Nephron progenitor cell (in vitro differentiated cells): Measurements from ENCODE around the gene KRTAP23-1.

Experiments
- DNase-seq: peaks from one replicate; pipeline ENCODE4 v3.0.0; 2021
- H3K27ac Mint-ChIP-seq: 2 replicates; pipeline ENCODE4 v1.8.0; 2021; ENCODE audit warnings: mild to moderate bottlenecking, moderate library complexity, mixed read lengths
- H3K27me3 Mint-ChIP-seq: 2 replicates; pipeline ENCODE4 v1.8.0; 2021; ENCODE audit warnings: mild to moderate bottlenecking, low read depth, mixed read lengths; ENCODE audit not compliant: poor library complexity
- H3K36me3 Mint-ChIP-seq: 2 replicates; pipeline ENCODE4 v1.8.0; 2021; ENCODE audit warnings: low read depth, mixed read lengths
- H3K4me1 Mint-ChIP-seq: 2 replicates; pipeline ENCODE4 v1.8.0; 2021; ENCODE audit warnings: mixed read lengths
- H3K4me3 Mint-ChIP-seq: 2 replicates; pipeline ENCODE4 v1.8.0; 2021; ENCODE audit warnings: mild to moderate bottlenecking, moderate library complexity, mixed read lengths
- H3K9me3 Mint-ChIP-seq: 2 replicates; pipeline ENCODE4 v1.8.0; 2021; ENCODE audit warnings: mild to moderate bottlenecking, moderate library complexity, mixed read lengths
- CTCF ChIP-seq: fragments of 200-600 bp; sonication (generic); IDR thresholded peaks from 2 replicates; pipeline ENCODE4 v1.5.0; 2021; ENCODE audit warnings: antibody characterized with exemption

Gene KRTAP23-1

GRCh38 chr21:30354308-30355005 is 6.1 kb upstream of the KRTAP23-1 start:
- no peak for DNase-seq
- Mint-ChIP-seq H3K4me1 (peaks cover 14% of the 10 kb centered on the region), H3K4me3 (no peak overlapping the region), H3K9me3 (peaks cover 8% of the 10 kb centered on the region), H3K36me3 (no peaks in the 10 kb centered on the region), H3K27ac (no peak overlapping the region), H3K27me3 (peaks cover 5% of the 10 kb centered on the region)
- no peak for TF ChIP-seq CTCF

- Mint-ChIP-seq H3K36me3 (no peaks in the 10 kb centered on the region), H3K4me1 (peaks cover 33% of the 10 kb centered on the region), H3K27ac (no peak overlapping the region), H3K27me3 (peaks cover 5% of the 10 kb centered on the region), H3K4me3 (no peak overlapping the region), H3K9me3 (peaks cover 13% of the 10 kb centered on the region)
- no peak for TF ChIP-seq CTCF
- DNase-seq: no peak
Measured at GRCh38 chr21:30351534-30351933, 3.1 kb upstream of the KRTAP23-1 start.

GRCh38 chr21:30349572-30349971 is 1.2 kb upstream of the KRTAP23-1 start:
- Mint-ChIP-seq H3K36me3 (peaks cover 15% of the 10 kb centered on the region), H3K4me3 (no peak overlapping the region), H3K9me3 (peaks cover 30% of the 10 kb centered on the region), H3K27me3 (peaks cover 5% of the 10 kb centered on the region), H3K27ac (peak overlapping the region; percentile 74), H3K4me1 (peaks cover 33% of the 10 kb centered on the region)
- no peak for TF ChIP-seq CTCF
- DNase-seq: no peak

- Mint-ChIP-seq H3K4me3 (no peak overlapping the region), H3K27me3 (no peaks in the 10 kb centered on the region), H3K4me1 (peaks cover 29% of the 10 kb centered on the region), H3K27ac (no peak overlapping the region), H3K9me3 (peaks cover 30% of the 10 kb centered on the region), H3K36me3 (peaks cover 15% of the 10 kb centered on the region)
- TF ChIP-seq CTCF: no peak
- DNase-seq: no peak
Measured at GRCh38 chr21:30345014-30345413, 3.4 kb downstream of the KRTAP23-1 start.

GRCh38 chr21:30340714-30341573 is 7.5 kb downstream of the KRTAP23-1 start:
- Mint-ChIP-seq H3K27ac (no peak overlapping the region), H3K4me3 (no peak overlapping the region), H3K9me3 (peaks cover 21% of the 10 kb centered on the region), H3K4me1 (peaks cover 5% of the 10 kb centered on the region), H3K27me3 (no peaks in the 10 kb centered on the region), H3K36me3 (peaks cover 12% of the 10 kb centered on the region)
- peak; percentile 57 for DNase-seq
- TF ChIP-seq CTCF: peak; percentile 95
